Mammary epithelial cell (primary cell): Measurements from ENCODE around the gene ABCB8.

Experiments used
- CTCF ChIP-seq, 2 donors: IDR thresholded peaks in 1 of 2; conservative IDR thresholded peaks in 1 of 2; 2 replicates each; pipeline ENCODE4 v1.5.1; 2011 to 2012; ENCODE audit warnings: inconsistent platforms in 2 of 2, low read length in 2 of 2, mild to moderate bottlenecking in 2 of 2, control low read depth in 1 of 2, low read depth in 1 of 2; ENCODE audit not compliant: insufficient read depth in 1 of 2; ENCODE audit errors: extremely low read depth in 1 of 2
- EZH2 ChIP-seq: IDR thresholded peaks from 2 replicates; pipeline ENCODE4 v1.6.1; 2012; ENCODE audit warnings: low read length, inconsistent platforms, borderline replicate concordance

DNA sequence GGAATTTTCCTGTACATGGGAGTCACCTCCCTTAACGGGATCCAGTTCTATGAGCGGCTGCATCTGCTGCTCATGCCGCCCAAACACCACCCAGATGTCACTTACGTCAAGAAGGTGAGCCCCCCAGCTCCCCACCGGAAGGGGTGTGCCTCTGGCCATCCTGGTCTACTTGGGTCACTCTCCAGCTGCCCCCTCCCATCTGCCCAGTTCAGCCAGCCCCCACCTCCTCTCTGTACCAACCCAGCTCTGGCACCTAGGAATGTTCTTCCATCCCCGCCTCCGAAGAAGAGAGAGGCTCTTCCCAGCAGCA, 47.4 kb downstream of the ABCB8 start:
- TF ChIP-seq CTCF (conservative IDR thresholded peaks at IDR 0.05 in 1 of 2, IDR thresholded peaks at IDR 0.05 in 1 of 2; ENCODE audit: extremely low read depth in 1 of 2, insufficient read depth in 1 of 2, low read depth in 1 of 2, low read length in 2 of 2) = no peak
- TF ChIP-seq EZH2 = no peak
